ENCODE results near the gene HIPK2. TPM values are rescaled to one million over a fixed set of nuclear protein-coding genes. Genes with fewer than 3 reads are reported as not detected.
A peak's percentile ranks its signal among the peaks of the same experiment; 100 is the strongest.

HIPK2 gene
- total and polyA plus RNA-seq, 2 experiments from 2014 or later: 23.2 to 47.0 TPM

DNA sequence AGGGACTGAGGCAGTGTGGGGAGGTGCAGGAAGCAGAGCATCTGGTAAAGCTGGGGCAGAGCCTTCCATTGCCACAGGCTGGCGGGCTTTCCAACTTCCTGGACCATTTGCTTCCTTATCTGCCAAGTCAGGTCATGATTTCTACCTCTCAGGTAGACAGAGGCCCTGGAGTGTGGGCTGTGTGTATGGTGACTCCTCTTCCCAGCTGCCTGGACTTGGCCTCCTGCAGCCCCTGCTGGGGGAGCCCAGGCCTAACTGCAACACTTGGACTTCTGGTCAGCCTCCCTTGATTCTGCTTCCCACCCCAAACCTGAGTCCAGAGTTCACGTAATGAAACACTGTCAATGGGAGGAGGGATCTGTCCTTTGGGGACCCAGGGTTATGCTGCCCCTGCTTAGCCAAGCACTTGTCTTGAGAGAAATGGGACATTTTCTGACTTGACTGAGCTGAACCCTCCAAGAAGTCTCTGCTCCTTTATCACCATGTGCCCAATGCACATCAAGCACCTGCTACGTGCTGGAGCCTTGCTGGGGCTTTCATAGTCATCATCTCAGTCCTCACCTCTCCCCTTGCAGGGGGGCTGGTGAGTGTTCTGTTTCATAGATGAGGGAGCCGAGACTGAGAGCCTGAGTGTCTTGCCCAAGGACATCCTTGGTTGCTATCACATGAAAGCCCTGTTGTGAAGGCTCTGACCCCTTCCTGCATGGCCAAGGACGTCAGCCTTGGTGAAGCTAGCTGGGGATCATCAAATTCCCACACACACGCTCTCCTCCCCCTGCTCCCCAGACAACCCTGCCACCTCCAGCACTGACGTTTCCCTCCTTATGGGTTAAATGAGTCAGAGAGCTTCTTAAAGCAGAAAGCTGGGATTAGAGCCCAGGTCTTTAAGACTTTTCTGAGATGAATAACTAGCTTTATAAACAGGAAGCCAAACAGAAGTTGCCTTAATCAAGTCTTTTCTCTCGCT is 250.9 kb downstream of the HIPK2 start:
- Histone ChIP-seq H3K27me3 (peaks cover 69% of the 10 kb centered on the region), H3K27ac (no peak overlapping the region), H3K36me3 (no peaks in the 10 kb centered on the region), H3K4me1 (ENCODE audit: low read depth) (no peaks in the 10 kb centered on the region), H3K4me3 (no peak overlapping the region), H3K9me3 (ENCODE audit: low read depth) (no peaks in the 10 kb centered on the region)
- peak in 1 of 2 donors; percentile 87 for DNase-seq (ENCODE audit: low read depth in 1 of 2, low spot score in 1 of 2)
- TF ChIP-seq, protein P1, sequence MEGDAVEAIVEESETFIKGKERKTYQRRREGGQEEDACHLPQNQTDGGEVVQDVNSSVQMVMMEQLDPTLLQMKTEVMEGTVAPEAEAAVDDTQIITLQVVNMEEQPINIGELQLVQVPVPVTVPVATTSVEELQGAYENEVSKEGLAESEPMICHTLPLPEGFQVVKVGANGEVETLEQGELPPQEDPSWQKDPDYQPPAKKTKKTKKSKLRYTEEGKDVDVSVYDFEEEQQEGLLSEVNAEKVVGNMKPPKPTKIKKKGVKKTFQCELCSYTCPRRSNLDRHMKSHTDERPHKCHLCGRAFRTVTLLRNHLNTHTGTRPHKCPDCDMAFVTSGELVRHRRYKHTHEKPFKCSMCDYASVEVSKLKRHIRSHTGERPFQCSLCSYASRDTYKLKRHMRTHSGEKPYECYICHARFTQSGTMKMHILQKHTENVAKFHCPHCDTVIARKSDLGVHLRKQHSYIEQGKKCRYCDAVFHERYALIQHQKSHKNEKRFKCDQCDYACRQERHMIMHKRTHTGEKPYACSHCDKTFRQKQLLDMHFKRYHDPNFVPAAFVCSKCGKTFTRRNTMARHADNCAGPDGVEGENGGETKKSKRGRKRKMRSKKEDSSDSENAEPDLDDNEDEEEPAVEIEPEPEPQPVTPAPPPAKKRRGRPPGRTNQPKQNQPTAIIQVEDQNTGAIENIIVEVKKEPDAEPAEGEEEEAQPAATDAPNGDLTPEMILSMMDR (IDR thresholded peaks at IDR 0.05; ENCODE audit: low read depth, low read length): no peak

DNA sequence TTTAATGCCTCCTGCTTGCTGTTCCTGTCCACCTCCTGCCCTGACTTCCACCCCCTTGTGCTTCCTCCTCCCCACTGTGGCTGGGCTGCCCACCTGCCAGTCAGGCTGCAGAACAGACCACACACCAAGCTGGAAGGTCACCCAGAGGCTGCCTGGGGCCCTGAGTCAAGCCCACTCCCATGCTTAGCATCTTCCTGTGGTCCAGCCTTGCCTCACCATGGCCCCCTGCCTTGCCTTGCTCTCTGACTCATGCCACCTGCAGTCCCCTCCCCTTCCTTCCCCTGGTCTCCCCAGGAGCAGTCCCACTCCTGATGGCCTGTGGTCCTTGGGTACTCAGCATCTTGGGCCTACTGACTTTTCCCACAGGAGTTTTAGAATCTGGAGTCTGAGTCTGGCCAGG is 252.0 kb downstream of the HIPK2 start:
- Histone ChIP-seq H3K9me3 (ENCODE audit: low read depth) (no peaks in the 10 kb centered on the region), H3K27ac (no peak overlapping the region), H3K4me3 (no peak overlapping the region), H3K27me3 (peaks cover 78% of the 10 kb centered on the region), H3K4me1 (ENCODE audit: low read depth) (no peaks in the 10 kb centered on the region), H3K36me3 (no peaks in the 10 kb centered on the region)
- no peak for DNase-seq (ENCODE audit: low read depth in 1 of 2, low spot score in 1 of 2)
- TF ChIP-seq, protein P1 (IDR thresholded peaks at IDR 0.05; ENCODE audit: low read depth, low read length): no peak

DNA sequence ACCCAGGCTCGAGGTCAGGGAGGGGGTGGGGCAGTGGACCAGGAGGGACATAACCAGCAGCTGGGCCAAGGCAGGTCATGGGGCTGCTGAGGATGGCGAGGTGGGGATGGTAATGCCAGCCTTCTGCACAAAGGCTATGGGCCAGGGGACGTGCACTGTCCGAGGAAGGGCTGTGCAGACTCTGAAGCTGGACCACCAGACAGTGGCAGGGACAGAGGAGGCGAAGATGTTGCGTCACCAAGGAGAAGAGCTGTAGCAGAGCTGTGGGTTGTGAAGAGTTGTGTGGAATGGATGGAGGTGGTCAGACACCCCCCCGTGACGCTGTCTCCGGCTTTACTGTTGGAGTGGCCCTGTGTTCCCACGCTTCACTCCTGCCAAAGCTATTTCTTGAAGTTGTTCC is 252.6 kb downstream of the HIPK2 start:
- TF ChIP-seq, protein P1 (IDR thresholded peaks at IDR 0.05; ENCODE audit: low read depth, low read length): no peak
- no peaks in the 10 kb centered on the region for H3K36me3 ChIP-seq
- no peaks in the 10 kb centered on the region for H3K9me3 ChIP-seq (ENCODE audit: low read depth)
- no peak for DNase-seq (ENCODE audit: low read depth in 1 of 2, low spot score in 1 of 2)
- peaks cover 78% of the 10 kb centered on the region for H3K27me3 ChIP-seq
- H3K4me1 ChIP-seq (ENCODE audit: low read depth): no peaks in the 10 kb centered on the region
- H3K4me3 ChIP-seq: no peak overlapping the region
- H3K27ac ChIP-seq: no peak overlapping the region

DNA sequence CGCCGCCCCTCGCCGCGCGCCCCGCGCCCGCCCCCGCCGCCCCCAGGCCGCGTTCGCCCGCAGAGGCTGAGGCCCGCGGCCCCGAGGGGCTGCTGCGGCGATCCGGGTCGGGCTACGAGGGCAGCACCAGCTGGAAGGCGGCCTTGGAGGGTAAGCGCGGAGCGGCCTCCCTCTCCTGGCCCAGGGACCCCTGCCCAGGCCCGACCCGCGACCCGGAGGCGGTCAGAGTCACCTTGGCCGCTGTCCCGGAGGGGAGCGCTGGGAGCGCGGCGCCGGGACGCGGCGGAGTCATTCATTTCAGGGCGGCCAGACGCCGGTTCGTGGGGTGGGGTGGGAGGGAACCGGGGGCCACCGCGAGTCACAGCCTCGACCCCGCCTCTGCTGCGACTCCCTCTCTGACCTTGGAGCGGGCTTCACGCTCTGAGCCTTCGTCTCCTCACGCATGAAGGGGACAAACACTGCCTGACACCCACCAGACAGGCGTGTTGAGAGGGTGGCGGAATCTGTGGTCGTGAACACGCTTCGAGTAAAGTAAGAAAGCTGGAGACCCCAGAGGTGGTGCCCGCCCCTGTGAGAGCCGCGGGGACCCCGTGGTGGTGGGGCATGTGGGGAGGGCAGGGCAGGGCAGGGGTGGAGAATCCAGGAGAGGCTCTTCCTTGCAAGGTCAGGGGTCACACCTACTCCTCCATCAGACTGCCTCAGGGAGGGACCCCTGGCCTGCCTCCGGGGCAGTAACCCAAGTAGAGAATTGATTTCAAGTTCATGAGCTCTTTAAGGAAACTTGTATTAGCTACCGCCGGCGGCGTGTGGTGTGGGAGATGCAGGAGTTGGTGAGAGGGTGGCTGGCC is 253.6 kb downstream of the HIPK2 start:
- Histone ChIP-seq H3K4me1 (ENCODE audit: low read depth) (no peaks in the 10 kb centered on the region), H3K27ac (no peak overlapping the region), H3K27me3 (peaks cover 76% of the 10 kb centered on the region), H3K36me3 (no peaks in the 10 kb centered on the region), H3K4me3 (peak overlapping the region; percentile 16), H3K9me3 (ENCODE audit: low read depth) (no peaks in the 10 kb centered on the region)
- TF ChIP-seq, protein P1 (IDR thresholded peaks at IDR 0.05; ENCODE audit: low read depth, low read length): no peak
- peak in 1 of 2 donors; percentile 33 for DNase-seq (ENCODE audit: low read depth in 1 of 2, low spot score in 1 of 2)

DNA sequence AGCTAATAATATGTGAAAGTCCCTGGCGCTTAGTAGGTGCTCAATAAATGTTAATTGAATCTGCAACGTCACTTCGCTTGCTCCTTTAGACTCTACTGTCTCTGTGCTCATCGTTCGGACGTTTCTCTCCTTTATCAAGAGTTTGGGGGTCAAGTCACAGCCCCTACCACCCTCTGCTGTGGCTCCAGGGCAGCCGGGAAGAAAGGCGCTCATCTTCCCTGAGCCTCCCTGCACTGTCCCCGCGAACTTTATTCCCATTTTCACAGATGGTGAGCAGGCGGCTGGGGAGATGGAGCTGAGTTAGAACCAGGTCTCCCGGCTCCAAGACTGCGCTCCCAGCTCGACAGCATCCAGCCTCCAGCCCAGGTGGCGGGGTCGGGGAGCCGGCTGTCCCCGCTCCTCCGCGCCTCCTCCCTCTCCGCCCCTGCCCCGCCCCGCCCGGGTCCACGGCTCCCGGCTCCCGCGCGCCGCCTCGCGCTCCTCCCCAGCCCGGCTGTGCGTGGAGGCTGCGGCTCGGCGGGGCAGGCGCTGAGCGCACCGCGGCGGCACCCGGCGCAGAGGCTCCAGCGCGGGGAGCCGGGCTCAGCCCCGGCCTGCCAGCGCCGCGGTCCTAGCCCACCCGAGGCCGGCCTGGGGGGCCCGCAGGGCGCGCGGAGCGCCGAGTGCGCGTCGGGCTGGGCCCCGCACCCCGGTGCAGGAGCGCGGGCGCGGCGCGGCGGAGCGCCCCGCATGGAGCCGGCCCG is 254.4 kb downstream of the HIPK2 start, which contains the start of gene CLEC2L:
Gene CLEC2L, plus strand, starts transcription at position 487 of the 743 bp plus-strand sequence. Its CDS starts 243 bp downstream, at position 730.
- Histone ChIP-seq H3K9me3 (ENCODE audit: low read depth) (no peaks in the 10 kb centered on the region), H3K27ac (no peak within 1 kb of the TSS), H3K36me3 (no peaks in the 10 kb centered on the region), H3K4me3 (peak within 1 kb of the TSS; percentile 16), H3K27me3 (peaks cover 68% of the 10 kb centered on the region), H3K4me1 (ENCODE audit: low read depth) (no peaks in the 10 kb centered on the region)
- TF ChIP-seq, protein P1 (IDR thresholded peaks at IDR 0.05; ENCODE audit: low read depth, low read length): no peak
- DNase-seq (ENCODE audit: low read depth in 1 of 2, low spot score in 1 of 2): peak in 1 of 2 donors; percentile 43
